ENCODE measurements around the gene AASS.
A peak's percentile ranks its signal among the peaks of the same experiment; 100 is the strongest.
"Not testable (repeated sequence)": the region's sequence is repeated elsewhere in the genome, so short reads cannot be mapped to it uniquely, and the experiment has no call there.

The AASS gene

DNA sequence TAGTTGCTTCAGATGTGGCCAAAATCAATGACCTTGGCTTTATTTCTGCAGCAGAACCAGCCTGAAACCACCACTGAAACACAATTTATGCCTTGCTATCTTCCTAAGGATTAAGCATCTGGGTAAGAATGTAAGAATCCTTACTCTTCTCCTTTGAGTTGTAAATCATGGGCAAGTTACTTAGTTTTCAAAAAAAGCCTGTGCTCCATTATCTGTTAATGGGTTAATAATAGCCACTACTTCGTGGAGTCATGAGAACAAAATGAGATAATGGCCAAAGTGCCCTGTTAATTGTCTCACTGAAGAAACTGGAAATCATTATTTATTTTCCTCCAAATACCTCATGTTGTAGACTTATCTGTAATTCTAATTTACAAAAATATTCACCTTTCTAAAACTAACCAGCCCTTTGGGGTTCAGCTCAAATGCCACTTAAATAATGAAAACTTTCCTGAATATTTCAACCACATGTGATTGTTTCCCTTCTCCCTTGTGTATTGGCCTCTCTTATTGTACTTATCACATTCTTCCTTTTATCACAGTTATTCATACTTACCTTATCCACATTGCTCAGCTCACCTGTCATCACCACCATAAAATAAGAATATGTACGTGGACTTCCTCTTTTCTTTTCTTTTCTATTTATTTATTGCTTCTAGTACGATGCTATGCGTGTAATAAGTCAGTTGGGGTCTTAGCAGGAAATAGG, 2.0 kb upstream of the AASS start:
- no peak for DNase-seq (ENCODE audit: low read depth)
- H3K36me3 ChIP-seq (ENCODE audit: control insufficient read depth, insufficient read depth, low read length, severe bottlenecking) = no peaks in the 10 kb centered on the region
- no peaks in the 10 kb centered on the region for H3K9me3 ChIP-seq (ENCODE audit: control insufficient read depth, low read length)
- H3K4me1 ChIP-seq (ENCODE audit: control insufficient read depth, insufficient read depth, low read length) = peaks cover 29% of the 10 kb centered on the region
- no peak overlapping the region for H3K4me3 ChIP-seq (ENCODE audit: low read length)
- H3K9ac ChIP-seq (ENCODE audit: low read length) = no peak overlapping the region
- no peaks in the 10 kb centered on the region for H3K27me3 ChIP-seq (replicated peaks; ENCODE audit: control insufficient read depth, insufficient read depth, low read length)

DNA sequence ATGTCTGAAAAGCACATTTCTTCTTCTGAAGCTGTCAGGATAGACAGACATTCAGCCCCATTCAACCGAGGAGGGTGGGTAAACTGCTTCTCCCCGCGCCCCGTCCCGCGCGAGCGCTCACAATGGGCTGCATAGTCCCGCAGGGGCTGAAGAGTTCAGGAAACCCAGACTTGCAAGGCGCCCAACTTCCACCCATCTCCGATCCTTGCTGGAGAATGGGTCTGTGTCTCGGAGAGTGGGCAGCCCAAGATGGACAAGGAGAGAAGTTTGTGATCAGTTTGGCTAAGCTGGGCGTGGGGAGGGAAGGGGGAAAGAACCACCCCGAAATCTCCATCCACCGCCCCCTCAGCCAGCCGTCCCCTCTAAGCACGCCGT, 686 bp downstream of the AASS start:
- Histone ChIP-seq H3K27me3 (replicated peaks; ENCODE audit: control insufficient read depth, insufficient read depth, low read length) (no peaks in the 10 kb centered on the region), H3K4me1 (ENCODE audit: control insufficient read depth, insufficient read depth, low read length) (peaks cover 25% of the 10 kb centered on the region), H3K36me3 (ENCODE audit: control insufficient read depth, insufficient read depth, low read length, severe bottlenecking) (no peaks in the 10 kb centered on the region), H3K9me3 (ENCODE audit: control insufficient read depth, low read length) (no peaks in the 10 kb centered on the region), H3K9ac (ENCODE audit: low read length) (peak overlapping the region; percentile 94), H3K4me3 (ENCODE audit: low read length) (peak overlapping the region; percentile 99)
- DNase-seq (ENCODE audit: low read depth) = peak; percentile 65

DNA sequence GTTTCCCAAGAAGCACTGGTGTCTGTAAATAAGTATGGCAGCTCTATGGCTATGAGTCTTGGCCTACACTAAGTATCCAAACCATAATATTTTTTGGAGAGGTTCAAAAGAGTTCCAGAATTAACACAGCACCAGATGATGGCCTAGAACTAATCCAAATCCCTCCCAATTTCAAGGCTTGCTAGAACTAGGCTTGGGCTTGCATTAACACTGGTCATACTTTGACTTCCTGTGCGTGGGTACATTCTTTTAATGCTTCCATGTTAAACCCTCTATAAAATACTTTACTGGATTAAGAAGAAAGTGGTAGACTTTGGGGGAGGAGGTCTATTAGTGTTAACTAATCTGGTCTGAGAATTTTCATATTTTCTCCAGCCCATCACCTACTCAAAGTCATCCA, 3.1 kb downstream of the AASS start:
- H3K27me3 ChIP-seq (replicated peaks; ENCODE audit: control insufficient read depth, insufficient read depth, low read length) = no peaks in the 10 kb centered on the region
- peaks cover 46% of the 10 kb centered on the region for H3K4me1 ChIP-seq (ENCODE audit: control insufficient read depth, insufficient read depth, low read length)
- H3K36me3 ChIP-seq (ENCODE audit: control insufficient read depth, insufficient read depth, low read length, severe bottlenecking) = no peaks in the 10 kb centered on the region
- no peak overlapping the region for H3K9ac ChIP-seq (ENCODE audit: low read length)
- DNase-seq (ENCODE audit: low read depth) = no peak
- no peaks in the 10 kb centered on the region for H3K9me3 ChIP-seq (ENCODE audit: control insufficient read depth, low read length)
- no peak overlapping the region for H3K4me3 ChIP-seq (ENCODE audit: low read length)

DNA sequence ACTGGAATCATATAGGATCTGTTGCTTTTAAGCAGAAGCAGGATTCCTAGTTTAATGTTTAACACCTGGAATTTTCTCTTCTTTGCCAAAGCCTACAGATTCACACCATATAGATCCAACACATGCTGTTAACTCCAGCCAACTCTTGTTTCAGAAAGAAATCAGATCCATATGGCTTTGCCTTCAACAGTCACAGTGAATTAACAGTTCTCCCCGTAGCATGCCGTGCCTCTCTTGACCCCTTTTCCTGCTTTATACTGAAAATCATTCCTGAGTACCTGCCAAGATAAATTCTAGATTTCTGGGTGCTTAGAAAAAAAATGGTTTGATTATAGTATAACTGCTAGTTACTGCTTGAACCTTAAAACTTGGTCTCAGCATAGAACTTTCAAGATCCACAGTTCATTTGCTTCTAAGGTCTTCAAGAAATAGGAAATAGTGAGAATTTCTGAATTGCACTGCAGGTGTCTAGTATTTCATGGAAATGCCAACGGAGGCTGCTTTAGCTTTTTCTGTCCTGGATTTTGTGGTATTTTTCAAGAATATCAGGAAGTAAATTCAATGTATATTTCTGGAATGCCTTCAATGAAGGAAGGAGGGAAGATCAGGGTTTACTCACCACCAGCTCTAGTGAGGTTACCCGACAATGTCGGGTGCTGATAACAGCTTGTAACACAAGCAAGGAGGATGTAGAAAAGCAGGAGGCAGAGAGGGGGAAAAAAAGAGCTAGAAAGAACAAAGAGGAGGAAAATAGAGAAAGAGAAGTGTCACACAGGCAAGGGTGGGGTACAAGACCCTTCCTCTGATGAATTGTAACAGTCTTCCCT, 6.6 kb downstream of the AASS start:
- Histone ChIP-seq H3K9me3 (ENCODE audit: control insufficient read depth, low read length) (no peaks in the 10 kb centered on the region), H3K4me1 (ENCODE audit: control insufficient read depth, insufficient read depth, low read length) (peaks cover 34% of the 10 kb centered on the region), H3K9ac (ENCODE audit: low read length) (peak overlapping the region; percentile 21), H3K4me3 (ENCODE audit: low read length) (peak overlapping the region; percentile 70), H3K27me3 (replicated peaks; ENCODE audit: control insufficient read depth, insufficient read depth, low read length) (no peaks in the 10 kb centered on the region), H3K36me3 (ENCODE audit: control insufficient read depth, insufficient read depth, low read length, severe bottlenecking) (peaks cover 11% of the 10 kb centered on the region)
- peak; percentile 71 for DNase-seq (ENCODE audit: low read depth)

DNA sequence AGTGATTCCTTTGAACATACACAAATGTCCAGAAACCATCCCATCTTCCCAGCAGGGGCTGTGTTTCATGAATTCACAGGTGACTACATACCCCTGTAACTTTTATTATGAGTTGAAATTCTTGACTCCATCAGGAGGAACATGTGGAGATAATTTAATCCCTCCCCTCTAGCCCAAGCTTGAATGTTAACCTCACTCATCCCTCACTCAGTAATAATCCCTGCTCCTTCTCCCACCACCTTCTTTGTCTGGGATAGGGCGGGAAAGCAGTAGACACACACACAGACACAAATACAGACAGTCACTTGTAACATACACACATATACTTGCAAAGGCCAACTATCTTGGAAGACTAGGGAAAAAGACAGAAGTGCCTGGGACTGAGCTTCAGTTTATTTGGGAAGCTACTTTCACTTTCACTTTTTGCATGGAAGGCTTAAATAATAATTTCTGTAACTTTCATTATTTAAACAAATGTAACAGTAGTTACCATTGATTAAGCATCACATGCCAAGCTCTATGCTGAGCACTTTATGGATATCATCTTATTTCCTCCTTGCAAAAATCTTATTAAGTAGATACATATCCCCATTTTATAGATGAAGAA, 7.3 kb downstream of the AASS start:
- no peaks in the 10 kb centered on the region for H3K9me3 ChIP-seq (ENCODE audit: control insufficient read depth, low read length)
- H3K9ac ChIP-seq (ENCODE audit: low read length) = peak overlapping the region; percentile 21
- H3K4me3 ChIP-seq (ENCODE audit: low read length) = peak overlapping the region; percentile 70
- H3K27me3 ChIP-seq (replicated peaks; ENCODE audit: control insufficient read depth, insufficient read depth, low read length) = no peaks in the 10 kb centered on the region
- H3K4me1 ChIP-seq (ENCODE audit: control insufficient read depth, insufficient read depth, low read length) = peaks cover 27% of the 10 kb centered on the region
- peaks cover 11% of the 10 kb centered on the region for H3K36me3 ChIP-seq (ENCODE audit: control insufficient read depth, insufficient read depth, low read length, severe bottlenecking)
- DNase-seq (ENCODE audit: low read depth) = peak; percentile 53

DNA sequence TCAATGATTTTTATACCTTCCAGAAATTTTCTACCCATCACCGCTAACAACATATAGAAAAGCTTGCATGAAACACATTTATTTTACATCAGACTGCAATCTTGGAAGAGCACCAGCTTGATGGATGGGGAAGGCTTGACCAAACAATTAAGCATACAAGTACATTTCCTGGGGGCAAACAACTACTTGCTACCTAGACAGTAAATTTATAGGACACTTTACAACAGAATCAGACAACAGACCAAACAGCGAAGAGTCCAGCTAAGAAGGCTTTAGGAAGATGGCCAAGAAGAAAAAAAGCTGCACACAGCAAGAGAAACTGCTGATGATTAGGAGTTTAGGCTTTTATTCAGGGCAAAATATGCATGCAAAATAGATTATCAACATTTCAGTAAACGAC, 8.0 kb downstream of the AASS start:
- H3K27me3 ChIP-seq (replicated peaks; ENCODE audit: control insufficient read depth, insufficient read depth, low read length) = no peaks in the 10 kb centered on the region
- DNase-seq (ENCODE audit: low read depth) = peak; percentile 2
- H3K9ac ChIP-seq (ENCODE audit: low read length) = peak overlapping the region; percentile 21
- H3K4me1 ChIP-seq (ENCODE audit: control insufficient read depth, insufficient read depth, low read length) = peaks cover 25% of the 10 kb centered on the region
- H3K9me3 ChIP-seq (ENCODE audit: control insufficient read depth, low read length) = no peaks in the 10 kb centered on the region
- H3K4me3 ChIP-seq (ENCODE audit: low read length) = peak overlapping the region; percentile 70
- H3K36me3 ChIP-seq (ENCODE audit: control insufficient read depth, insufficient read depth, low read length, severe bottlenecking) = peaks cover 11% of the 10 kb centered on the region

DNA sequence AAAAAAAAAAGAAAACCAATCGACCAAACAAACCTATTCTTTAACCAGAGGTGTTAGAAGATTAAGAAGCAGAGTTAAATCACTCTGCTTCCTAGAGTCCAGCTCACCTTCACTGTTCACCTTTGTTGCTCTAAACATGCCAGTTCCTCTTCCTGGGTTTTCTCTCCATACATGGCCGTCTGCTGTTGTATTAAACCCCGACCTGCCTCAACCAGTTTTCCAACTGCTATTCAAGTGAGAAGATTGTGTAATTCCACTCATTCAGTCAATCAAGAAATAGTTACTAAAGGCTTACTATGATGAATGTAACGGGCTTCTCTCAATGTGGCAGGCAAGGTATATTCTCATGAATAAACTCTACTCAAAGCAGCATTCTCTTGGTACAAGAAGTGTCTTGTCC, 8.8 kb downstream of the AASS start:
- Histone ChIP-seq H3K4me1 (ENCODE audit: control insufficient read depth, insufficient read depth, low read length) (peaks cover 24% of the 10 kb centered on the region), H3K36me3 (ENCODE audit: control insufficient read depth, insufficient read depth, low read length, severe bottlenecking) (peaks cover 11% of the 10 kb centered on the region), H3K4me3 (ENCODE audit: low read length) (no peak overlapping the region), H3K9ac (ENCODE audit: low read length) (no peak overlapping the region), H3K9me3 (ENCODE audit: control insufficient read depth, low read length) (no peaks in the 10 kb centered on the region), H3K27me3 (replicated peaks; ENCODE audit: control insufficient read depth, insufficient read depth, low read length) (no peaks in the 10 kb centered on the region)
- no peak for DNase-seq (ENCODE audit: low read depth)

DNA sequence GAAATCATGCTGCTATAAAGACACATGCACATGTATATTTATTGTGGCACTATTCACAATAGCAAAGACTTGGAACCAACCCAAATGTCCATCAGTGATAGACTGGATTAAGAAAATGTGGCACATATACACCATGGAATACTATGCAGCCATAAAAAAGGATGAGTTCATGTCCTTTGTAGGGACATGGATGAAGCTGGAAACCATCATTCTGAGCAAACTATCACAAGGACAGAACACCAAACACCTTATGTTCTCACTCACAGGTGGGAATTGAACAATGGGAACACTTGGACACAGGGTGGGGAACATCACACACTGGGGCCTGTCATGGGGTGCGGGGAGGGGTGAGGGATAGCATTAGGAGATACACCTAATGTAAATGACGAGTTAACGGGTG, 9.3 kb downstream of the AASS start:
- not testable (repeated sequence) for H3K4me3 ChIP-seq (ENCODE audit: low read length); H3K9me3 ChIP-seq (ENCODE audit: control insufficient read depth, low read length); H3K9ac ChIP-seq (ENCODE audit: low read length); DNase-seq (ENCODE audit: low read depth); H3K27me3 ChIP-seq (replicated peaks; ENCODE audit: control insufficient read depth, insufficient read depth, low read length)
- Histone ChIP-seq H3K36me3 (ENCODE audit: control insufficient read depth, insufficient read depth, low read length, severe bottlenecking) (peaks cover 11% of the 10 kb centered on the region), H3K4me1 (ENCODE audit: control insufficient read depth, insufficient read depth, low read length) (peaks cover 24% of the 10 kb centered on the region)

DNA sequence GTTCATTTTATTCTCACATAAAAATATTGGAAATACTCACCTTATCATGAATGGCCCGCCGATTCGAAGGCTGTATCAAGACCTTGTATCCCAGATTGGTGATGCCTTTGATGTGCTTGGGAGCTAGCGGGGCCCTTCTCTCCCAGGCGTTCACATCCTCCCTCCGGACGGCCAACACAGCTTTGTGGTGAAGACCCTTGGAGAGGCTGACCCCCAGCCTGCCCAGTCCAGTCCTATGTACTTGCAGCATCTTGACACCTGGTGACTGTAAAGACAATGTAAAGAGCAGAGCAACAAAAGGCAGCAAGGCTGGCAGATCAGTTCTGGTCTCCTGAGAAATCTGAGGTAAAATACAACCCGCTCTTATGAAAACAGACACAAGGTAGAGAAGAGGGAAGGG, 10.6 kb downstream of the AASS start:
- Histone ChIP-seq H3K27me3 (replicated peaks; ENCODE audit: control insufficient read depth, insufficient read depth, low read length) (no peaks in the 10 kb centered on the region), H3K36me3 (ENCODE audit: control insufficient read depth, insufficient read depth, low read length, severe bottlenecking) (peaks cover 11% of the 10 kb centered on the region), H3K4me3 (ENCODE audit: low read length) (no peak overlapping the region), H3K9ac (ENCODE audit: low read length) (no peak overlapping the region), H3K9me3 (ENCODE audit: control insufficient read depth, low read length) (no peaks in the 10 kb centered on the region), H3K4me1 (ENCODE audit: control insufficient read depth, insufficient read depth, low read length) (peaks cover 24% of the 10 kb centered on the region)
- DNase-seq (ENCODE audit: low read depth) = no peak

DNA sequence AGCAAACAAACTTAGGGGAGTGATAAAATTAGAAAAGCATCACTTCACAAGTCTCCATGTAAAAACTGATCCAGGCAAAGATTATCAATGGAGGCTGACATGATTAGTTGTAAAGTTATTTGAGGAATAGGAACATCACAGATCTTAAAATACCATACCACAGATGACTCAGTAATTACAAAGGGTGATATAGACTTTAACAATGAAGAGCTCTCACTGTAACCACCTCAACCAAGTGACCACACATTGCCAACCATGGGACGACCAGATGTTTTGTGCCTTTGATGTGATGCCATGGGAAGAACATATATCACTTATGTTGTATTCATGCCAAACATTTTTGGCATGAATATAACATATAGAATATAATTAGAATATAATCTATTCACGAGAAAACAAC, 11.7 kb downstream of the AASS start:
- H3K36me3 ChIP-seq (ENCODE audit: control insufficient read depth, insufficient read depth, low read length, severe bottlenecking) = peaks cover 15% of the 10 kb centered on the region
- no peak overlapping the region for H3K4me3 ChIP-seq (ENCODE audit: low read length)
- peak; percentile 20 for DNase-seq (ENCODE audit: low read depth)
- H3K9ac ChIP-seq (ENCODE audit: low read length) = no peak overlapping the region
- H3K9me3 ChIP-seq (ENCODE audit: control insufficient read depth, low read length) = no peaks in the 10 kb centered on the region
- H3K4me1 ChIP-seq (ENCODE audit: control insufficient read depth, insufficient read depth, low read length) = peaks cover 16% of the 10 kb centered on the region
- H3K27me3 ChIP-seq (replicated peaks; ENCODE audit: control insufficient read depth, insufficient read depth, low read length) = no peaks in the 10 kb centered on the region

DNA sequence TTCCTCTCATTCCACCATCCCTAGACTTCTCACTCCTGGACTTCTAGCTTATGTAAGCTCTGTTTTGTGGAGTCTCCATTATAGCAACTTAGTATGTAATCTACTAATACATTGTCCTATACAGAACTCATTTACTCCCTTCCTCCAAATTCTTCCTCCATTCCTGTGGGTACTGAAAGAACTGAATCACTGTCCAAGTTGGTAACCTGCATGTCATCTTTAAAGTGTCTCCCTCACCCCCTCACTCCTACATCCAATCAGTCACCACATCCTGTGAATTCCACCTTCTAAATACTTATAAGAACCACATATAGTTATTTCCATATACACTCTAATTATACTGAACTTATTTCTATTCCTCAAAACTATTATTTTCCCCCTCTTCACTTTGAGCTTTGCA, 20.3 kb downstream of the AASS start:
- no peak overlapping the region for H3K4me3 ChIP-seq (ENCODE audit: low read length)
- H3K9me3 ChIP-seq (ENCODE audit: control insufficient read depth, low read length) = no peaks in the 10 kb centered on the region
- peaks cover 54% of the 10 kb centered on the region for H3K36me3 ChIP-seq (ENCODE audit: control insufficient read depth, insufficient read depth, low read length, severe bottlenecking)
- H3K4me1 ChIP-seq (ENCODE audit: control insufficient read depth, insufficient read depth, low read length) = no peaks in the 10 kb centered on the region
- no peaks in the 10 kb centered on the region for H3K27me3 ChIP-seq (replicated peaks; ENCODE audit: control insufficient read depth, insufficient read depth, low read length)
- no peak for DNase-seq (ENCODE audit: low read depth)
- no peak overlapping the region for H3K9ac ChIP-seq (ENCODE audit: low read length)

All from adipocyte (in vitro differentiated cells).